HEK293 (cell line): Measurements from ENCODE around the gene IQSEC1.

Experiments
- CTCF ChIA-PET: fragments of 350-600 bp; formaldehyde crosslinking; extraction: SDS; loops from one replicate; lab custom pipeline; 2021; ENCODE audit warnings: antibody characterized with exemption; lab: Yijun Ruan, JAX
- POLR2A ChIA-PET: fragments of 300-600 bp; formaldehyde crosslinking; extraction: SDS; loops from one replicate; lab custom pipeline; 2020; ENCODE audit warnings: antibody characterized with exemption, inconsistent platforms; lab: Yijun Ruan, JAX
- H3K27ac ChIP-seq: fragments of 200-500 bp; sonication (Bioruptor generic); 2 replicates; pipeline ENCODE4 v1.5.1; 2014; ENCODE audit warnings: low read depth, low read length, control low read depth, inconsistent platforms; ENCODE audit errors: extremely low read depth
- H3K36me3 ChIP-seq, 2 experiments: fragments of 200-500 bp in 1 of 2; sonication (Bioruptor generic) in 1 of 2; 1 replicate in 1 of 2; 2 replicates in 1 of 2; pipeline ENCODE4 v1.5.1; 2014 to 2017; ENCODE audit warnings: inconsistent platforms in 2 of 2, low read length in 2 of 2; ENCODE audit not compliant: control insufficient read depth in 2 of 2, insufficient read depth in 1 of 2
- H3K4me1 ChIP-seq: fragments of 200-500 bp; sonication (Bioruptor generic); 2 replicates; pipeline ENCODE4 v1.5.1; 2014; ENCODE audit warnings: mild to moderate bottlenecking, low read length, inconsistent platforms; ENCODE audit not compliant: control insufficient read depth, insufficient read depth
- H3K4me3 ChIP-seq: 2 replicates; pipeline ENCODE4 v1.5.1; 2011; ENCODE audit warnings: low read depth, mild to moderate bottlenecking, control low read depth, low read length, moderate library complexity
- H3K9me3 ChIP-seq: fragments of 200-500 bp; sonication (Bioruptor generic); 2 replicates; pipeline ENCODE4 v1.5.1; 2014; ENCODE audit warnings: low read depth, low read length, inconsistent platforms; ENCODE audit not compliant: control insufficient read depth, insufficient read depth
- GLI2 ChIP-seq: fragments of 450-650 bp; formaldehyde crosslinking; IDR thresholded peaks from 2 replicates; pipeline ENCODE4; 2017; ENCODE audit warnings: missing biosample characterization, missing genetic modification characterization, low read depth, borderline replicate concordance
- GLIS2 ChIP-seq: fragments of 450-650 bp; formaldehyde crosslinking; IDR thresholded peaks from 2 replicates; pipeline ENCODE4 v1.5.1; 2016; ENCODE audit warnings: missing biosample characterization, missing genetic modification characterization
- HOXC10 ChIP-seq: sonication (generic); formaldehyde crosslinking; IDR thresholded peaks from 2 replicates; pipeline ENCODE4 v1.8.1; 2023; ENCODE audit warnings: mild to moderate bottlenecking, missing genetic modification reagents
- HOXD13 ChIP-seq: sonication (generic); formaldehyde crosslinking; IDR thresholded peaks from 2 replicates; pipeline ENCODE4 v1.8.0; 2022; ENCODE audit warnings: missing genetic modification reagents, borderline replicate concordance
- KLF7 ChIP-seq: fragments of 450-650 bp; formaldehyde crosslinking; IDR thresholded peaks from 2 replicates; pipeline ENCODE4 v1.5.1; 2016; ENCODE audit warnings: missing biosample characterization, missing genetic modification characterization, borderline replicate concordance
- PBX3 ChIP-seq: sonication (generic); formaldehyde crosslinking; IDR thresholded peaks from 2 replicates; pipeline ENCODE4 v1.8.1; 2022; ENCODE audit warnings: mild to moderate bottlenecking, moderate library complexity, missing genetic modification reagents
- PRDM1 ChIP-seq: fragments of 450-650 bp; formaldehyde crosslinking; IDR thresholded peaks from 2 replicates; pipeline ENCODE4; 2016; ENCODE audit warnings: missing biosample characterization, missing genetic modification characterization
- REST ChIP-seq: fragments of 450-650 bp; formaldehyde crosslinking; IDR thresholded peaks from 2 replicates; pipeline ENCODE4 v1.5.1; 2016; ENCODE audit warnings: missing biosample characterization, missing genetic modification characterization
- SP7 ChIP-seq: fragments of 450-650 bp; formaldehyde crosslinking; IDR thresholded peaks from 2 replicates; pipeline ENCODE4 v1.5.1; 2016; ENCODE audit warnings: missing biosample characterization, missing genetic modification characterization
- ZBTB10 ChIP-seq: fragments of 450-650 bp; formaldehyde crosslinking; IDR thresholded peaks from 2 replicates; pipeline ENCODE4 v1.5.1; 2016; ENCODE audit warnings: missing biosample characterization, missing genetic modification characterization
- ZBTB17 ChIP-seq: fragments of 450-650 bp; formaldehyde crosslinking; IDR thresholded peaks from 2 replicates; pipeline ENCODE4 v1.5.1; 2016; ENCODE audit warnings: missing biosample characterization, missing genetic modification characterization
- ZBTB21 ChIP-seq: fragments of 450-650 bp; formaldehyde crosslinking; IDR thresholded peaks from 2 replicates; pipeline ENCODE4 v1.5.1; 2017; ENCODE audit warnings: missing biosample characterization, missing genetic modification characterization
- ZBTB44 ChIP-seq: fragments of 450-650 bp; IDR thresholded peaks from 2 replicates; pipeline ENCODE4 v1.5.1; 2018; ENCODE audit warnings: missing biosample characterization, mild to moderate bottlenecking, missing genetic modification characterization
- ZFP37 ChIP-seq: fragments of 450-650 bp; formaldehyde crosslinking; IDR thresholded peaks from 2 replicates; pipeline ENCODE4 v1.5.1; 2016; ENCODE audit warnings: missing biosample characterization, missing genetic modification characterization
- ZIC2 ChIP-seq: fragments of 450-650 bp; formaldehyde crosslinking; IDR thresholded peaks from 2 replicates; pipeline ENCODE4 v1.5.1; 2016; ENCODE audit warnings: missing biosample characterization, missing genetic modification characterization
- ZNF114 ChIP-seq: fragments of 450-650 bp; formaldehyde crosslinking; IDR thresholded peaks from 2 replicates; pipeline ENCODE4 v1.5.0; 2017; ENCODE audit warnings: missing biosample characterization, missing genetic modification characterization
- ZNF239 ChIP-seq: fragments of 450-650 bp; formaldehyde crosslinking; IDR thresholded peaks from 2 replicates; pipeline ENCODE4 v1.5.1; 2016; ENCODE audit warnings: missing biosample characterization, missing genetic modification characterization
- ZNF354C ChIP-seq: fragments of 450-650 bp; formaldehyde crosslinking; IDR thresholded peaks from 2 replicates; pipeline ENCODE4 v1.5.1; 2016; ENCODE audit warnings: missing biosample characterization, missing genetic modification characterization, low read depth, borderline replicate concordance
- ZNF704 ChIP-seq: fragments of 450-650 bp; formaldehyde crosslinking; IDR thresholded peaks from 2 replicates; pipeline ENCODE4 v1.5.1; 2016; ENCODE audit warnings: missing biosample characterization, missing genetic modification characterization
- ZNF768 ChIP-seq: fragments of 450-650 bp; formaldehyde crosslinking; IDR thresholded peaks from 2 replicates; pipeline ENCODE4 v1.5.1; 2018; ENCODE audit warnings: missing biosample characterization, mild to moderate bottlenecking, missing genetic modification characterization
- ZSCAN18 ChIP-seq: fragments of 450-650 bp; formaldehyde crosslinking; IDR thresholded peaks from 2 replicates; pipeline ENCODE4 v1.5.1; 2016; ENCODE audit warnings: missing biosample characterization, missing genetic modification characterization

IQSEC1 gene

GRCh38 chr3:13112521-13113345 lies 39.5 kb upstream of the IQSEC1 start:
- H3K9me3 ChIP-seq, result no peaks in the 10 kb centered on the region
- POLR2A ChIA-PET, result no interaction called here
- TF ChIP-seq PRDM1 (tag by site-specific recombination), result no peak
- TF ChIP-seq GLI2 (tag by site-specific recombination), result no peak
- TF ChIP-seq SP7, result no peak
- TF ChIP-seq ZIC2 (tag by site-specific recombination), result no peak
- TF ChIP-seq ZNF239 (tag by site-specific recombination), result no peak
- no peak for TF ChIP-seq GLIS2 (tag by site-specific recombination)
- TF ChIP-seq ZNF704 (tag by site-specific recombination), result no peak
- TF ChIP-seq HOXC10, result no peak
- no peak for TF ChIP-seq KLF7
- peak; percentile 82 for TF ChIP-seq ZNF768 (tag by site-specific recombination)
- no peak for TF ChIP-seq PBX3 (CRISPR knock-in tag)
- no peak for TF ChIP-seq ZBTB17 (tag by site-specific recombination)
- no peak for TF ChIP-seq ZFP37 (tag by site-specific recombination)
- TF ChIP-seq ZBTB44 (tag by site-specific recombination), result 0 out of 2 replicates have a peak, but pooled peaks have one; percentile 41
- CTCF ChIA-PET, result interaction anchor here (0.5 to 1.2 kb wide), 5 partner anchors 19 to 1356 kb away, joined by 3 to 4 read pairs (median 3); no protein-coding TSS in a partner anchor
- no peak overlapping the region for H3K4me3 ChIP-seq
- no peak overlapping the region for H3K27ac ChIP-seq
- H3K36me3 ChIP-seq, result no peaks in the 10 kb centered on the region
- H3K4me1 ChIP-seq, result no peaks in the 10 kb centered on the region; the same call in 1 of the 2 replicates

- Histone ChIP-seq H3K36me3 (no peaks in the 10 kb centered on the region), H3K9me3 (no peaks in the 10 kb centered on the region), H3K4me1 (no peaks in the 10 kb centered on the region; the same call in 1 of the 2 replicates), H3K4me3 (no peak overlapping the region), H3K27ac (no peak overlapping the region)
- CTCF ChIA-PET, result interaction anchor here (1.0 kb wide), 1 partner anchor 20 kb away, joined by 4 read pairs; no protein-coding TSS in a partner anchor
- POLR2A ChIA-PET, result no interaction called here
- no peak for TF ChIP-seq ZNF354C
- TF ChIP-seq ZNF114 (tag by site-specific recombination), result no peak
- TF ChIP-seq ZIC2 (tag by site-specific recombination), result peak; percentile 55
- TF ChIP-seq ZBTB21 (tag by site-specific recombination), result no peak
- no peak for TF ChIP-seq HOXD13 (CRISPR knock-in tag)
- TF ChIP-seq REST (tag by site-specific recombination), result no peak
- TF ChIP-seq ZSCAN18 (tag by site-specific recombination), result no peak
- no peak for TF ChIP-seq ZBTB10 (tag by site-specific recombination)
Observed at GRCh38 chr3:13111873-13112520, 38.8 kb upstream of the IQSEC1 start.
